DLD1 (cell line): ENCODE measurements around the gene THY1.

Source experiments
- in situ Hi-C: cut with HindIII; loops from 2 replicates; pipeline ENCODE4 v1.10.0; 2017; ENCODE audit warnings: low sequenced_read_pairs

Gene THY1

DNA sequence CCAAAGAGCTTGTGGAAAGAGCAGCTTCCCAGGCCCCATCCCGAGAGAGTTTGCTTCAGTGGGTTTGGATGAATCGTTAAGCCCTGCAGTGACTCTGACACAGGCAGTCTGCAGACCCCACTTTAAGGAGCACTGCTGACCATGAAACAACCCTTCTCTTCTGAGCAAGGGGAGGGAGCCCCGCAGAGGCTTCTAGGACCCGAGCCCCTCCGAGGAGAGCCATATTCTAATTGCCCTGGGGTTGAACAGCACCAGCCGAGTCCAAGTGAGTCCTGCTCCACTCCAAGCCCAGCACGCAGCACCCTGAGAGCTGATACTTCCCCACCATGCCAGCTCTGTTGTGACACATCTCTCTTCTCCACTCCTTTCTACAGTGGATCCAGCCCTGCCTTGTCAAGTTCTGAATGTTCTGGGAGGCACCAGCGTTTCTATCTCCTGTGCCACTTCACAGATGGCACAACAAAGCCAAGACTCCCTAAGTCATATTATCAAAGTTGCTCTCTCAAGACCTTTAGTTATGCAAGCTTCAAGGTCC is 51.8 kb downstream of the THY1 start:
- in situ Hi-C loops: loop anchor here (10.0 kb wide), 1 partner anchor 66 kb away; no protein-coding TSS in a partner anchor

GRCh38 chr11:119370486-119371046 is 52.4 kb downstream of the THY1 start:
- in situ Hi-C loops: loop anchor here (10.0 kb wide), 1 partner anchor 66 kb away; no protein-coding TSS in a partner anchor

GRCh38 chr11:119369132-119369925 is 53.6 kb downstream of the THY1 start:
- in situ Hi-C loops: no loop called here

- in situ Hi-C loops: no loop called here
Measured at GRCh38 chr11:119368121-119369034, 54.6 kb downstream of the THY1 start.

GRCh38 chr11:119367661-119368120 is 55.3 kb downstream of the THY1 start:
- in situ Hi-C loops: no loop called here
